H9 (cell line): ENCODE measurements around the gene C20orf96. TPM values are rescaled to one million over a fixed set of nuclear protein-coding genes. Genes with fewer than 3 reads are reported as not detected.
"Not testable (repeated sequence)": the region's sequence is repeated elsewhere in the genome, so short reads cannot be mapped to it uniquely, and the experiment has no call there.

Experiments used
- DNase-seq: peaks from one replicate; pipeline ENCODE4 v3.0.0-alpha.2; 2017
- H2AFZ ChIP-seq: one replicate; pipeline ENCODE4 v1.6.1; 2013; ENCODE audit warnings: mild to moderate bottlenecking, low read length, control low read depth, moderate library complexity
- H2AK5ac ChIP-seq: 2 replicates; pipeline ENCODE4 v1.6.1; 2013; ENCODE audit warnings: low read length, control low read depth, mixed read lengths; ENCODE audit not compliant: insufficient read length
- H2BK120ac ChIP-seq: one replicate; pipeline ENCODE4 v1.6.1; 2013; ENCODE audit warnings: low read depth, mild to moderate bottlenecking, low read length, control low read depth, inconsistent platforms; ENCODE audit not compliant: poor library complexity, severe bottlenecking
- H2BK12ac ChIP-seq: 2 replicates; pipeline ENCODE4 v1.6.1; 2013; ENCODE audit warnings: low read length, control low read depth, mixed read lengths, low read depth; ENCODE audit not compliant: insufficient read length
- H2BK15ac ChIP-seq: 2 replicates; pipeline ENCODE4 v1.6.1; 2013; ENCODE audit warnings: low read depth, low read length, control low read depth
- H2BK20ac ChIP-seq: one replicate; pipeline ENCODE4 v1.6.1; 2013; ENCODE audit warnings: low read depth, mild to moderate bottlenecking, low read length, control low read depth, inconsistent platforms; ENCODE audit not compliant: poor library complexity, severe bottlenecking
- H2BK5ac ChIP-seq: 2 replicates; pipeline ENCODE4 v1.6.1; 2013; ENCODE audit warnings: low read length, control low read depth, mixed read lengths; ENCODE audit not compliant: insufficient read length
- H3K14ac ChIP-seq: 2 replicates; pipeline ENCODE4 v1.6.1; 2013; ENCODE audit warnings: low read length, control low read depth; ENCODE audit not compliant: insufficient read depth
- H3K18ac ChIP-seq: 2 replicates; pipeline ENCODE4 v1.6.1; 2013; ENCODE audit warnings: low read depth, mild to moderate bottlenecking, mixed read lengths, low read length, control low read depth; ENCODE audit not compliant: insufficient read length
- H3K23ac ChIP-seq: 2 replicates; pipeline ENCODE4 v1.6.1; 2013; ENCODE audit warnings: low read length, control low read depth, mixed read lengths, low read depth; ENCODE audit not compliant: insufficient read length
- H3K23me2 ChIP-seq: 2 replicates; pipeline ENCODE4 v1.6.1; 2013; ENCODE audit warnings: low read depth, mild to moderate bottlenecking, mixed read lengths, low read length, control low read depth; ENCODE audit not compliant: insufficient read length, poor library complexity, severe bottlenecking
- H3K27ac ChIP-seq: 2 replicates; pipeline ENCODE4 v1.5.1; 2013; ENCODE audit warnings: low read length, control low read depth, mixed read lengths, low read depth; ENCODE audit not compliant: insufficient read length
- H3K27me3 ChIP-seq: 2 replicates; pipeline ENCODE4 v1.6.1; 2013; ENCODE audit warnings: low read length, control low read depth, inconsistent platforms; ENCODE audit not compliant: insufficient read depth
- H3K4ac ChIP-seq: 2 replicates; pipeline ENCODE4 v1.6.1; 2013; ENCODE audit warnings: low read depth, mild to moderate bottlenecking, control low read depth, inconsistent platforms, low read length, moderate library complexity
- H3K4me1 ChIP-seq: 2 replicates; pipeline ENCODE4 v1.6.1; 2013; ENCODE audit warnings: low read length, control low read depth, inconsistent platforms; ENCODE audit not compliant: insufficient read depth
- H3K4me2 ChIP-seq: 2 replicates; pipeline ENCODE4 v1.6.1; 2013; ENCODE audit warnings: low read length, control low read depth, mixed read lengths; ENCODE audit not compliant: insufficient read length, insufficient read depth
- H3K56ac ChIP-seq: 2 replicates; pipeline ENCODE4 v1.6.1; 2013; ENCODE audit warnings: low read depth, mild to moderate bottlenecking, mixed read lengths, low read length, control low read depth; ENCODE audit not compliant: insufficient read length
- H3K79me1 ChIP-seq: 2 replicates; pipeline ENCODE4 v1.6.1; 2013; ENCODE audit warnings: low read depth, mild to moderate bottlenecking, moderate library complexity, low read length, control low read depth, inconsistent platforms; ENCODE audit not compliant: insufficient read depth, poor library complexity, severe bottlenecking
- H3K79me2 ChIP-seq: 2 replicates; pipeline ENCODE4 v1.6.1; 2013; ENCODE audit warnings: low read length, control low read depth, inconsistent platforms; ENCODE audit not compliant: insufficient read depth
- H3K9ac ChIP-seq: 2 replicates; pipeline ENCODE4 v1.6.1; 2013; ENCODE audit warnings: low read length, control low read depth, mixed read lengths; ENCODE audit not compliant: insufficient read length; ENCODE audit errors: extremely low read depth
- H3K9me3 ChIP-seq: one replicate; pipeline ENCODE4 v1.6.1; 2013; ENCODE audit warnings: low read depth, low read length, inconsistent platforms; ENCODE audit not compliant: control insufficient read depth
- H3T11ph ChIP-seq: one replicate; pipeline ENCODE4 v1.6.1; 2013; ENCODE audit warnings: mild to moderate bottlenecking, low read length, control low read depth, inconsistent platforms
- H4K20me1 ChIP-seq: one replicate; pipeline ENCODE4 v1.6.1; 2013; ENCODE audit not compliant: control insufficient read depth, insufficient read length, insufficient read depth
- H4K5ac ChIP-seq: 2 replicates; pipeline ENCODE4 v1.6.1; 2013; ENCODE audit warnings: low read depth, mild to moderate bottlenecking, mixed read lengths, low read length, control low read depth; ENCODE audit not compliant: insufficient read length
- H4K8ac ChIP-seq: replicated peaks from 2 replicates; pipeline ENCODE4 v1.6.1; 2013; ENCODE audit warnings: low read length, control low read depth, mixed read lengths, low read depth; ENCODE audit not compliant: insufficient read length
- H4K91ac ChIP-seq: 2 replicates; pipeline ENCODE4 v1.6.1; 2013; ENCODE audit warnings: low read depth, mild to moderate bottlenecking, moderate library complexity, mixed read lengths, low read length, control low read depth; ENCODE audit not compliant: insufficient read length
- H3K27ac Mint-ChIP-seq, 3 experiments: 2 replicates in 2 of 3; 3 replicates in 1 of 3; pipeline ENCODE4 v1.8.0; 2020 to 2021; ENCODE audit warnings: mixed read lengths in 3 of 3, mild to moderate bottlenecking in 1 of 3, moderate library complexity in 1 of 3
- H3K27me3 Mint-ChIP-seq: 2 replicates; pipeline ENCODE4 v1.8.0; 2021; ENCODE audit warnings: low read depth, mild to moderate bottlenecking, moderate library complexity, mixed read lengths
- H3K36me3 Mint-ChIP-seq, 3 experiments: 2 replicates in 2 of 3; 3 replicates in 1 of 3; pipeline ENCODE4 v1.8.0; 2020 to 2021; ENCODE audit warnings: low read depth in 3 of 3, mixed read lengths in 3 of 3; ENCODE audit not compliant: insufficient read depth in 1 of 3
- H3K4me1 Mint-ChIP-seq, 2 experiments: 2 replicates each; pipeline ENCODE4 v1.8.0; 2020; ENCODE audit warnings: mixed read lengths in 2 of 2
- H3K4me3 Mint-ChIP-seq, 2 experiments: 2 replicates in 1 of 2; 3 replicates in 1 of 2; pipeline ENCODE4 v1.8.0; 2020 to 2021; ENCODE audit warnings: mild to moderate bottlenecking in 2 of 2, mixed read lengths in 2 of 2, moderate library complexity in 1 of 2
- H3K9me3 Mint-ChIP-seq, 2 experiments: 2 replicates in 1 of 2; 3 replicates in 1 of 2; pipeline ENCODE4 v1.8.0; 2020; ENCODE audit warnings: mild to moderate bottlenecking in 2 of 2, mixed read lengths in 2 of 2, moderate library complexity in 1 of 2
- CTCF ChIP-seq: fragments of 200-600 bp; sonication (generic); conservative IDR thresholded peaks from 3 replicates; pipeline ENCODE4 v1.8.0; 2021; ENCODE audit warnings: antibody characterized with exemption, mild to moderate bottlenecking
- WGBS: extraction: QIAGEN DNeasy Blood & Tissue Kit; methylation state at CpG from one replicate; pipeline ENCODE4 v1.1.7; 2013; ENCODE audit warnings: missing lambda C conversion rate, low lambda C conversion rate, mixed read lengths; ENCODE audit not compliant: insufficient read length; ENCODE audit errors: extremely low coverage; 5-methylcytosine and 5-hydroxymethylcytosine counted together
- long read RNA-seq: library from polyadenylated mRNA; unstranded; transcript quantifications from one replicate; pipeline ENCODE4 v2.0.0, GENCODE V29; 2020
- total RNA-seq: library from RNA; stranded (reverse); gene quantifications from 2 replicates; pipeline ENCODE4 v1.2.1, GENCODE V29; 2021

Gene C20orf96
- 13.8 and 14.5 TPM in 2 replicates for total RNA-seq
- long read RNA-seq, transcript C20orf96-202 (9 exons, 1,420 nt) = major isoform, 18 of 45 reads
- long read RNA-seq, partial matches to known transcripts = 18 of 45 reads
- long read RNA-seq, other reads (novel, unspliced or antisense) = 6 of 45 reads

GRCh38 chr20:290084-290831, at the start of gene C20orf96:
Gene C20orf96 (minus strand): TSS chr20:290750. CDS start chr20:290610, 140 bp downstream.
- TF ChIP-seq CTCF = peak; percentile 53; the same call in 2 of the 3 replicates
- Histone ChIP-seq H3K4ac (no peak within 1 kb of the TSS), H3K27ac (no peak within 1 kb of the TSS), H4K8ac (no peak within 1 kb of the TSS), H2BK120ac (no peak within 1 kb of the TSS), H3K23me2 (peaks cover 6% of the 10 kb centered on the region), H3K4me1 (peaks cover 5% of the 10 kb centered on the region; the same call in 1 of the 2 replicates), H2BK12ac (no peak within 1 kb of the TSS), H3K18ac (peak within 1 kb of the TSS; percentile 83), H3K14ac (peak within 1 kb of the TSS; percentile 91), H3K9me3 (no peaks in the 10 kb centered on the region), H3K27me3 (no peaks in the 10 kb centered on the region; the same call in 1 of the 2 replicates), H2AK5ac (no peak within 1 kb of the TSS), H3K9ac (peak within 1 kb of the TSS; percentile 79), H2BK15ac (no peak within 1 kb of the TSS), H3K56ac (no peak within 1 kb of the TSS), H3K79me1 (no peaks in the 10 kb centered on the region), H3T11ph (no peak within 1 kb of the TSS), H3K23ac (no peak within 1 kb of the TSS), H3K4me2 (peak within 1 kb of the TSS; percentile 75), H4K5ac (no peak within 1 kb of the TSS), H3K79me2 (no peaks in the 10 kb centered on the region; the same call in 1 of the 2 replicates), H2BK5ac (no peak within 1 kb of the TSS), H4K20me1 (no peaks in the 10 kb centered on the region), H2BK20ac (no peak within 1 kb of the TSS), H4K91ac (no peak within 1 kb of the TSS), H2AFZ (peak within 1 kb of the TSS; percentile 99)
- Mint-ChIP-seq H3K4me3 (no peak within 1 kb of the TSS), H3K27me3 (peaks cover 20% of the 10 kb centered on the region), H3K9me3 (no peaks in the 10 kb centered on the region; a peak in 1 of 5 replicates), H3K4me1 (peaks cover 0 to 5% of the 10 kb centered on the region in 2 experiments; a peak in 2 of 4 replicates), H3K27ac (peak within 1 kb of the TSS; percentile 25 to 88 (median 66); a peak in 2 of 7 replicates), H3K36me3 (peaks cover 2 to 21% (median 7%) of the 10 kb centered on the region in 3 experiments; a peak in 5 of 7 replicates)
- peak; percentile 92 for DNase-seq
- no CpG with 5 or more reads among the region's 43 CpGs for WGBS

- H4K8ac ChIP-seq, H3K79me1 ChIP-seq, H2BK12ac ChIP-seq, H4K5ac ChIP-seq, H3T11ph ChIP-seq, H3K27ac Mint-ChIP-seq, H3K23me2 ChIP-seq, H3K4me1 ChIP-seq, DNase-seq, H4K91ac ChIP-seq, H3K27ac ChIP-seq, H4K20me1 ChIP-seq, H2BK5ac ChIP-seq, H3K23ac ChIP-seq, H3K9ac ChIP-seq, H2AFZ ChIP-seq, H3K56ac ChIP-seq, H3K9me3 Mint-ChIP-seq, H3K14ac ChIP-seq, H3K36me3 Mint-ChIP-seq, H3K27me3 ChIP-seq, H2BK15ac ChIP-seq, H3K9me3 ChIP-seq, H3K79me2 ChIP-seq, H2AK5ac ChIP-seq, H3K18ac ChIP-seq, H2BK120ac ChIP-seq, H3K4ac ChIP-seq, H2BK20ac ChIP-seq, H3K4me1 Mint-ChIP-seq, H3K4me2 ChIP-seq, H3K4me3 Mint-ChIP-seq: not testable (repeated sequence)
- WGBS = no CpG with 5 or more reads among the region's 1 CpG
- peaks cover 78% of the 10 kb centered on the region for H3K27me3 Mint-ChIP-seq
Observed at GRCh38 chr20:336040-336439, 45.5 kb upstream of the C20orf96 start.
